ENCODE data around the gene NF2. TPM values are rescaled to one million over a fixed set of nuclear protein-coding genes. Genes with fewer than 3 reads are reported as not detected.
A peak's percentile ranks its signal among the peaks of the same experiment; 100 is the strongest.

NF2 gene
- total and polyA plus RNA-seq, 8 donors: 6.5 to 33.7 (median 19.3) TPM

DNA sequence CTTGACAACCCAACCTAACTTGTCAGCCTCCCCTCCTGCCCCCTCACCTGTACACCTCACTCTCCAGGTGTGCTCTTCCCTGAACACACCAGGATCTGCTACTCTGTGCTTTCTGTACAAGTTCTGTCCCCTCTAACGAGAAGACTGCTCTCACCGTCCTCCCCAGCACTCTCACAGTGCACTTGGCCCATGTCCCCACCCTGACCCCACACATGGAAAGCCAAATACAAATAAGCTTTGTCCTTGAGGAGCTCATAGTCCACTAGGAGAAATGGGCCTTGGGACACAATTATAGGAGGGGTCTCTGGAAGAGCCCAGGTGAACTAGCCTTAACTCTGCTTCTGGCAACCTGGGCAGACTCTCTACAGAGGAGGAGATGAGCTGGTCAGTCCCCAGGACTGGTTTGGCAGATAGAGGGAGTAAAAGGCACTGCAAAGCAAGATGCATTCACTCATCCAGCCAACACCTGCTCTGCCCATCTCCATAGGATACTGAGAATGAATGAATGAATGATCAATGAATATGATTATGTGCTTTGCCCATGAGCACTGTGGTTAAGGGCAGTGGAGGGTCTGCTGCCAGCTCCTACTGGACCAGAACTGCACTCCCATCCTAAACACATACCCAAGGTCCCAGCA is 32.4 kb upstream of the NF2 start:
- WGBS, 2 donors: 76 to 84% methylated on average over 2 of the region's 2 CpGs
- Histone ChIP-seq H3K4me1 (no peaks in the 10 kb centered on the region), H3K27me3 (no peaks in the 10 kb centered on the region), H3K9me3 (no peaks in the 10 kb centered on the region), H3K36me3 (peaks cover 0 to 17% (median 4%) of the 10 kb centered on the region in 3 donors), H3K27ac (no peak overlapping the region), H3K4me3 (no peak overlapping the region)
- FAIRE-seq (no peak), DNase-seq (no peak), ATAC-seq (no peak)
- intact Hi-C loops (cut with DNase I): no loop called here
- TF ChIP-seq CTCF (IDR thresholded peaks at IDR 0.05): no peak

DNA sequence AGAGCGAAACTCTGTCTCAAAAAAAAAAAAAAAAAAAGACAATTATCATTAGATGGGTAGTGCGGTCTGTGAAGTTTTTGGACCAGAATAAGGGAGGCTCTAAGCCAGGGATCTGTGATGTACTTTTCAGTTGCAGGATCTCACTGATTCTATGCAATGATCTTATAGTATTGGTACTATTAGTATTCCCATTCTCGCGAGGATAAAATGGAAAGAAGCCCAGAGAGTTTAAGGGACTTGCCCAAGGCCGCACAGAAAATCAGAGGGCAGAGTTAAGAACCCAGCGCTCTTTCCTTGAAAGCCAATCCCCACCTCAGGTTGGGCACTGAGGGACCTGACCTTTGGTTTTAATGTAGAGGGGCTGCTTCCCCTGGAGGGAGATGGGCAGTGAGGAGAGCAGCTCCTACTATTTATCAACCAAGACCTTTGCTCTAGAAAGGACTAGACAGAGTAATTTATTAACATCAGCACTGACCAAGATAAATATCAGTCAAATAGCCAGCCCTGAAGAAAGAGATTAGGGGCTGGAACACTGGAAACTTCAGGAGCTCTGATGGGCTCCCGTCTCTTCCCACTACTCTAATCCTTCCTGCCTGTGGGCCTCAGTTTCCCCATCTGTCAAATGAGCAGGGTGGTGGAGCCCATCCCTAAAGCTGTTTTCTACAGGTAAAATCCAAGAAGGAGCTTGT is 28.5 kb upstream of the NF2 start:
- WGBS, 2 donors: 73 to 82% methylated on average over 7 of the region's 7 CpGs
- ATAC-seq (no peak), DNase-seq (no peak), FAIRE-seq (no peak)
- TF ChIP-seq CTCF (IDR thresholded peaks at IDR 0.05): no peak
- intact Hi-C loops (cut with DNase I): no loop called here
- Histone ChIP-seq H3K9me3 (no peaks in the 10 kb centered on the region), H3K36me3 (peaks cover 0 to 2% (median 0%) of the 10 kb centered on the region in 3 donors), H3K4me1 (no peaks in the 10 kb centered on the region), H3K27me3 (no peaks in the 10 kb centered on the region), H3K4me3 (no peak overlapping the region), H3K27ac (no peak overlapping the region)

DNA sequence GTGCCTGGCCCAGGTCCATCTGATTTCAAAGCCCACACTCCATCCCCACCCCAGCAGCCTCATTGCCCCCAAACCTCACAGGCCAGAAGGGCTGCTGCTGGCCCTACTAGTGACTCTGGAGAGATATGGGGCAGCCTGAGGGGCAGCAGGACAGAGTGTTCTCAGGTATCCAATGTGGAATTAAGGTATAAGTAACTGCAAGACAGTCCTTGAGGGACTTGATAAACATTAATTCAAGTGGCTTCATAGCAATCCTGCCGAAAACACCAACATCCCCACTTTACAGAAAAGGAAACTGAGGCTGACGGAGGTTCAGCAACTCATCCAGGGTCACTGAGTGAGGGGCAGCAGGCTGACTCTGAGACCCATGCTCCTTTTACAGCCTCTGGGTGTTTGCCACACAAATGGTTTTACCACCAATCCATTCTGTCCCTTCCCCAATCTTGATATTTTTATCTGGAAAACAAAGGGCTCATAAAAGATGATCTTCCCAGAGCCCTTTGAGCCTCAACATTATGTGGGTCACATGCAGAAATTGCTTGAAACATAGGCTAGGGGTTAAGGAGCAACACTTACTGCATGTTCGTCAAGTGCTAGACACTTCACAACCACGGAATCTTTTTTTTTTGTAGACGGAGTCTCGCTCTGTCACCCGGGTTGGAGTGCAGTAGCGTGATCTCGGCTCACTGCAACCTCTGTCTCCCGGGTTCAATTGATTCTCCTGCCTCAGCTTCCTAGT is 24.8 kb upstream of the NF2 start:
- H3K4me1 ChIP-seq: no peaks in the 10 kb centered on the region
- FAIRE-seq (no peak), ATAC-seq (no peak), DNase-seq (no peak)
- no peak overlapping the region for H3K4me3 ChIP-seq
- WGBS, 2 donors: 86% methylated on average over 10 of the region's 10 CpGs
- H3K36me3 ChIP-seq: no peaks in the 10 kb centered on the region
- no peak for TF ChIP-seq CTCF (IDR thresholded peaks at IDR 0.05)
- no peaks in the 10 kb centered on the region for H3K9me3 ChIP-seq
- H3K27me3 ChIP-seq: no peaks in the 10 kb centered on the region
- intact Hi-C loops (cut with DNase I): no loop called here
- H3K27ac ChIP-seq: no peak overlapping the region

- intact Hi-C loops (cut with DNase I): no loop called here
- FAIRE-seq (no peak), DNase-seq (peak; percentile 22 to 75 (median 39)), ATAC-seq (peak; percentile 14 to 37 (median 34))
- 18 to 19% methylated on average over 8 of the region's 8 CpGs for WGBS, 2 donors
- no peak for TF ChIP-seq CTCF (IDR thresholded peaks at IDR 0.05)
- H3K4me3 ChIP-seq: peak overlapping the region; percentile 52 to 80 (median 62)
- H3K27me3 ChIP-seq: no peaks in the 10 kb centered on the region
- no peaks in the 10 kb centered on the region for H3K9me3 ChIP-seq
- no peaks in the 10 kb centered on the region for H3K4me1 ChIP-seq
- H3K27ac ChIP-seq: peak overlapping the region in 3 of 4 donors; percentile 42 to 58 (median 53)
- H3K36me3 ChIP-seq: no peaks in the 10 kb centered on the region
Measured at GRCh38 chr22:29580200-29580810, 23.1 kb upstream of the NF2 start.
